RWPE1 (cell line): ENCODE measurements around the gene TGDS.

ENCODE experiments used
- CTCF ChIA-PET: fragments of 350-600 bp; sonication (Branson Sonifier 250); formaldehyde crosslinking; extraction: SDS; loops from one replicate; lab custom pipeline; 2021; lab: Yijun Ruan, JAX
- POLR2A ChIA-PET: fragments of 400-600 bp; formaldehyde crosslinking; extraction: SDS; loops from one replicate; lab custom pipeline; 2020; ENCODE audit warnings: antibody characterized with exemption; ENCODE audit not compliant: low non-redundant PET; lab: Yijun Ruan, JAX
- DNase-seq: peaks from one replicate; pipeline ENCODE4 v3.0.0; 2012; ENCODE audit warnings: low spot score
- H3K27ac ChIP-seq: fragments of 450-650 bp; 2 replicates; pipeline ENCODE4 v1.5.1; 2017
- TF ChIP-seq, protein P1 (sequence below): fragments of 450-650 bp; conservative IDR thresholded peaks from 2 replicates; pipeline ENCODE4 v1.5.1; 2017; ENCODE audit warnings: low read depth, mild to moderate bottlenecking

Gene TGDS

DNA sequence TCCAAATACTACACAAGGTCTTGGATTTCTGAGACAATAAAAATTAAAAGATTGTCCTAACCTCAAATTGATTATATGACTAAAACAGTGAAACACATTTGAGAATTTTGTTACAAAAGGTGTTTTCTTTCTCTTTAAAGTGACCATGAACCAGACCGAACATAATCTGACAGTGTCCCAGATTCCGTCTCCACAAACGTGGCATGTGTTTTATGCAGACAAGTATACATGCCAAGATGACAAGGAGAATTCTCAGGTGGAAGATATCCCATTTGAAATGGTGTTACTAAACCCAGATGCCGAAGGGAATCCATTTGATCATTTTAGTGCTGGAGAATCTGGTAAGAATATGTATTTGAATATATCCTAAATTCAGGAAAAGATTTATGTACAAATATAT lies 16.1 kb upstream of the TGDS start:
- DNase-seq = no peak
- ChIA-PET POLR2A (no interaction called here), CTCF (no interaction called here)
- TF ChIP-seq, protein P1, sequence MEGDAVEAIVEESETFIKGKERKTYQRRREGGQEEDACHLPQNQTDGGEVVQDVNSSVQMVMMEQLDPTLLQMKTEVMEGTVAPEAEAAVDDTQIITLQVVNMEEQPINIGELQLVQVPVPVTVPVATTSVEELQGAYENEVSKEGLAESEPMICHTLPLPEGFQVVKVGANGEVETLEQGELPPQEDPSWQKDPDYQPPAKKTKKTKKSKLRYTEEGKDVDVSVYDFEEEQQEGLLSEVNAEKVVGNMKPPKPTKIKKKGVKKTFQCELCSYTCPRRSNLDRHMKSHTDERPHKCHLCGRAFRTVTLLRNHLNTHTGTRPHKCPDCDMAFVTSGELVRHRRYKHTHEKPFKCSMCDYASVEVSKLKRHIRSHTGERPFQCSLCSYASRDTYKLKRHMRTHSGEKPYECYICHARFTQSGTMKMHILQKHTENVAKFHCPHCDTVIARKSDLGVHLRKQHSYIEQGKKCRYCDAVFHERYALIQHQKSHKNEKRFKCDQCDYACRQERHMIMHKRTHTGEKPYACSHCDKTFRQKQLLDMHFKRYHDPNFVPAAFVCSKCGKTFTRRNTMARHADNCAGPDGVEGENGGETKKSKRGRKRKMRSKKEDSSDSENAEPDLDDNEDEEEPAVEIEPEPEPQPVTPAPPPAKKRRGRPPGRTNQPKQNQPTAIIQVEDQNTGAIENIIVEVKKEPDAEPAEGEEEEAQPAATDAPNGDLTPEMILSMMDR = no peak
- no peak overlapping the region for H3K27ac ChIP-seq

DNA sequence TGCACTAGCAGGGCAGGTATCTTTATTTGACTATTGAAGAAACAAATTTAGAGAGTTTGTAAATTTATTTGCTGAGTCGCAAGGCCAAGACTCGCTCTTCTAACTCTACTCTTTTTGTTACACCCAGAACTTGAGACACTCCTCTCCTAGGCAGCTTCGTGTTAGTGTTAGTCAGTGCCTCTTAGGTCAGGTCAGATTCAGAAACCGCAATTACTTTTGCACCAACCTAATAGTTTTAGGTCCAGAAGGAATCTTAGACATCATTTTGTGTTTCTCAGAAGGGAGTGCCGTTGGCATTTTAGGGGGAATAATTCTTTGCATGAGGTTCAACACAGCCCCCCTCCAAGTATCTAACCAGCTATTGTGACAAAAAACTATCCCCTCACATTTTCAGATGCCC lies 14.5 kb upstream of the TGDS start:
- ChIA-PET POLR2A (no interaction called here), CTCF (no interaction called here)
- TF ChIP-seq, protein P1 = no peak
- H3K27ac ChIP-seq = no peak overlapping the region
- DNase-seq = no peak

DNA sequence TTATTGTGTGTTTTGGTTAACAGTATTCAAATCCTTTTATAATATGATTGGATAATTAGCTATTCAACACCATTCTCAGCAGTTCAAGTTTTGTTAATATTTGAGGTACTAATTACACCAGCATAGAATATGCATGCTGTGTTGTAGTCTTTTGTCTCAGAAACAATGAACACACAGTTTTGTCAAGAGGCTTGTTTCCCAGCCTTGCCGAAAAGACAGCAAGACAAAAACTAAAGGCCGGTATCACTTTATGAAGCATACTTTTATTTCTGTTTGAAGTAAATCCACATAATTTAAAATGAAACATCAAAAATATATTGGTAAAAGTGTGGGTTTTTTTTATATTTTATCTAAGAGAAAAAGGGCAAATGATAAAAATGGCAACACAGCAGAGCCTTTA lies 13.2 kb upstream of the TGDS start:
- DNase-seq = no peak
- no peak overlapping the region for H3K27ac ChIP-seq
- CTCF ChIA-PET = no interaction called here
- TF ChIP-seq, protein P1 = no peak
- POLR2A ChIA-PET = no interaction called here

DNA sequence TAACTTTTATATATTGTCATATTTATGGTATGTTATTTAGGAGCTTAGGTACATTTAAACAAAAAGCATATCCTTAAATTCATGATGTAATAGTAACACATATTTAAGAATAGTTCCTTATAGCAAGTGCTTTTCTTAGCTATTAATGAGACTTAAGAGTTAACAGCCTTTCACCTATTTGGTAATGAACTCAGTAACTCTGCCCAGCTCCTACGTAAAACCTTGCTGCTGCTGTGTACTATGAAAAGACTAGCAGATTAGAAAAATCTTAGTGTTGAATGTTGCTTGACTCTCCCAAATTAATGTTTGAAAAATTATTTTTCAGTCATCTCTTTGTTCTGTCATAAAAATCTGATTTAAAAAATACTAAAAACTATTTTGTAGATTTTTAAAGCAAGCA lies 12.6 kb upstream of the TGDS start:
- POLR2A ChIA-PET = no interaction called here
- TF ChIP-seq, protein P1 = no peak
- DNase-seq = no peak
- CTCF ChIA-PET = no interaction called here
- no peak overlapping the region for H3K27ac ChIP-seq

DNA sequence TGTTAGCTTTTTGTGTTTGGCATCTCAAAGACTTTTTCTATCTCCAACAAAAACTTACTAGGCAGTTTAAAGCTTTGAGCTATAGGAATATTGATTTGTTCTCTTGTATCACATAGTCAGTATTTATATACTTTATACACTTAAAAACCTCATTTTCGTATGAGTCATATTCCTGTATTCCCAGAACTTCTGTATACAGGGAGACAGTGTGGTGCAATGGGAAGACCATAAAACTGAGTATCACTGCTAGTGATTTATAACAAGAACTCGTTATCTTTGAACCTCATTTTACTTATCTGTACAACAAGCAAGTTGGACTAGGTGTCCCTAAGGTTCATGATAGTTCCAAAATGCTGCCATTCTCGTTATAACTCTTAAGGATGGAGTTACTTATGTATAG lies 12.0 kb upstream of the TGDS start:
- POLR2A ChIA-PET = no interaction called here

DNA sequence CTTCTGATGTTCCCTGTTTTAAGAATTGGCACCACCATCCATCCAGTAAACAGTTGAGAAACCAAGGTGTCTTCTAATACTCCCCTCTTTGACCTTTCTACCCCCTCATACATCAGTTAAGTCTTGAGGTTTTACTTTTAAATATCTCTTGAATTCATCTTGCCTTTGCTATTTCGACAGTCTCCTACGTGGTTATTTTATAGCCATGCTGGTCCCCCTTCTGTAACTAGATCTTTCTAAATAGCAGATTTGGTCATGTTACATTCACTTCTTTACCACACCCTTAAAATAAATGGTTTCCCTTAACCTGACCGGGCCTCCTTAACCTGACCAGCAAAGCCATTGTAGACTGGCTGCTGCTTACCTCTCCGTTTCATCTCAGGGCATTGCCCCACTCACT lies 11.1 kb upstream of the TGDS start:
- H3K27ac ChIP-seq = no peak overlapping the region
- no peak for DNase-seq
- ChIA-PET CTCF (no interaction called here), POLR2A (no interaction called here)
- TF ChIP-seq, protein P1 = no peak

More for the DNA sequence above, 12.0 kb upstream of the TGDS start:
- no peak for DNase-seq
- CTCF ChIA-PET = interaction anchor here (1.0 kb wide), 1 partner anchor 12 kb away, joined by 3 read pairs; no protein-coding TSS in a partner anchor
- TF ChIP-seq, protein P1 = no peak
- H3K27ac ChIP-seq = no peak overlapping the region

DNA sequence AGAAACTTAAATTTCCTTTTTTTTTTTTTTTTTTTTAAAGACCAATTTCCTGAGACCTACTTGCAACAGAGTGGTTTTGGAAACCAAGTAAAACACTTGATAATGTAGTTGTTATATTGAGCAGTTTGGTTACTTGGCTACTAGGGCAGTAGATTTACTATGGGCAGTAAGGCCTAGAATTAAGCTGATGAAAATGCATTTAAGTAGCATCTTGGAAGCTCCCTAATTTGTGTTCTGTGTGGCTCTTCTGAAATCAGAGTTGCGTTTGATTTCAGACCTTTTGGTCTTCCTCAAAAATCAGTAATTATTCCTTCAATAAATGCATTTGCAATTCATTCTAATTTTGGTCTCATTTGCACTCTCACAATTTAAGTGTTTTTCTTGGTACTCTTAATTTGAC lies 6.5 kb upstream of the TGDS start:
- CTCF ChIA-PET = no interaction called here
- peak overlapping the region; percentile 86 for H3K27ac ChIP-seq
- DNase-seq = no peak
- POLR2A ChIA-PET = no interaction called here
- TF ChIP-seq, protein P1 = no peak
